GM12878 (cell line): ENCODE measurements around the gene C15orf62. TPM values are rescaled to one million over a fixed set of nuclear protein-coding genes. Genes with fewer than 3 reads are reported as not detected.

ENCODE experiments used
- CBFB ChIP-seq: IDR thresholded peaks from 2 replicates; pipeline ENCODE4 v1.6.1; 2016; ENCODE audit warnings: antibody characterized with exemption, low read depth
- CBX3 ChIP-seq: fragments of 200-600 bp; sonication (generic); IDR thresholded peaks from 2 replicates; pipeline ENCODE4 v1.6.1; 2016; ENCODE audit warnings: low read depth, borderline replicate concordance
- CEBPB ChIP-seq, 2 experiments: fragments of 150-350 bp in 1 of 2; IDR thresholded peaks; 2 replicates each; pipeline ENCODE4 v1.6.1; 2012 to 2014; ENCODE audit warnings: low read depth in 2 of 2, low read length in 2 of 2, borderline replicate concordance in 1 of 2, inconsistent platforms in 1 of 2
- DPF2 ChIP-seq: fragments of 450-650 bp; IDR thresholded peaks from 2 replicates; pipeline ENCODE4 v1.6.1; 2017; ENCODE audit warnings: mild to moderate bottlenecking
- EGR1 ChIP-seq, 2 experiments: IDR thresholded peaks; 1 replicate in 1 of 2; 2 replicates in 1 of 2; pipeline ENCODE4 v1.6.1; 2011 to 2012; ENCODE audit warnings: low read depth in 2 of 2, low read length in 2 of 2, borderline replicate concordance in 1 of 2, mild to moderate bottlenecking in 1 of 2, moderate library complexity in 1 of 2
- GABPA ChIP-seq: IDR thresholded peaks from 2 replicates; pipeline ENCODE4 v1.6.1; 2014; ENCODE audit warnings: antibody characterized with exemption, low read depth, mild to moderate bottlenecking, inconsistent platforms
- HCFC1 ChIP-seq: fragments of 150-350 bp; IDR thresholded peaks from 2 replicates; pipeline ENCODE4 v1.6.1; 2014; ENCODE audit warnings: low read length
- HDGF ChIP-seq: fragments of 450-650 bp; IDR thresholded peaks from 2 replicates; pipeline ENCODE4 v1.6.1; 2016; ENCODE audit warnings: antibody characterized with exemption
- IRF4 ChIP-seq: IDR thresholded peaks from 2 replicates; pipeline ENCODE4 v1.6.1; 2011; ENCODE audit warnings: low read depth, low read length
- JUNB ChIP-seq: IDR thresholded peaks from 2 replicates; pipeline ENCODE4 v1.6.1; 2016; ENCODE audit warnings: antibody characterized with exemption, mild to moderate bottlenecking
- MYC ChIP-seq: IDR thresholded peaks from 2 replicates; pipeline ENCODE4 v1.6.1; 2011; ENCODE audit warnings: mild to moderate bottlenecking, low read length, moderate library complexity, inconsistent platforms; ENCODE audit not compliant: insufficient read depth, insufficient replicate concordance, insufficient read length, severe bottlenecking
- NFXL1 ChIP-seq: fragments of 450-650 bp; IDR thresholded peaks from 2 replicates; pipeline ENCODE4 v1.6.1; 2017; ENCODE audit warnings: antibody characterized with exemption, mild to moderate bottlenecking, borderline replicate concordance
- NR2C2 ChIP-seq: IDR thresholded peaks from 2 replicates; pipeline ENCODE4 v1.6.1; 2011; ENCODE audit warnings: borderline replicate concordance, low read depth; ENCODE audit not compliant: control insufficient read depth, insufficient read length
- POU2F2 ChIP-seq: IDR thresholded peaks from 3 replicates; pipeline ENCODE4 v1.6.1; 2011; ENCODE audit warnings: low read depth, mild to moderate bottlenecking, low read length, borderline replicate concordance
- RB1 ChIP-seq: fragments of 450-650 bp; formaldehyde crosslinking; IDR thresholded peaks from 2 replicates; pipeline ENCODE4 v1.6.1; 2017; ENCODE audit warnings: mild to moderate bottlenecking, borderline replicate concordance
- SPI1 ChIP-seq: IDR thresholded peaks from 2 replicates; pipeline ENCODE4 v1.6.1; 2011; ENCODE audit warnings: low read depth, mild to moderate bottlenecking, low read length, moderate library complexity, borderline replicate concordance; ENCODE audit not compliant: insufficient read depth
- TAF1 ChIP-seq: IDR thresholded peaks from 2 replicates; pipeline ENCODE4 v1.6.1; 2011; ENCODE audit warnings: mild to moderate bottlenecking, low read depth, low read length, borderline replicate concordance
- USF1 ChIP-seq: IDR thresholded peaks from 2 replicates; pipeline ENCODE4 v1.6.1; 2011; ENCODE audit warnings: borderline replicate concordance, low read depth, mild to moderate bottlenecking, moderate library complexity, mixed read lengths, low read length; ENCODE audit not compliant: insufficient read depth; ENCODE audit errors: extremely low read length
- YBX1 ChIP-seq: fragments of 450-650 bp; IDR thresholded peaks from 2 replicates; pipeline ENCODE4 v1.6.1; 2016; ENCODE audit warnings: antibody characterized with exemption
- ZNF24 ChIP-seq: fragments of 450-650 bp; IDR thresholded peaks from 2 replicates; pipeline ENCODE4 v1.6.1; 2017; ENCODE audit warnings: antibody characterized with exemption, mild to moderate bottlenecking
- ZSCAN29 ChIP-seq: fragments of 450-650 bp; IDR thresholded peaks from 2 replicates; pipeline ENCODE4 v1.6.1; 2017; ENCODE audit warnings: mild to moderate bottlenecking, moderate library complexity
- polyA plus RNA-seq, 11 experiments: library from polyadenylated mRNA; depleted of rRNA in 4 of 11; unstranded in 6 of 11; stranded (reverse) in 5 of 11; fragments of >200 nt; fragmentation: Nextera tagmentation in 4 of 11; fragmentation: Illumina TruSeq in 1 of 11; extraction: Ambion mirVana in 4 of 11; extraction: Trizol in 1 of 11; gene quantifications; 1 replicate in 1 of 11; 2 replicates in 10 of 11; pipeline versions ENCODE4 v1.2.1 to v1.2.3, GENCODE V29; 2011 to 2016; ENCODE audit warnings: inconsistent platforms in 2 of 11, missing spikeins in 2 of 11, low read depth in 1 of 11
- total RNA-seq, 4 experiments: library from RNA; depleted of rRNA in 3 of 4; stranded (reverse); fragments of >200 nt in 3 of 4; fragmentation: Illumina TruSeq in 1 of 4; extraction: Trizol in 1 of 4; gene quantifications; 2 replicates each; pipeline versions ENCODE4 v1.2.1 to v1.2.3, GENCODE V29; 2013 to 2021
- TF ChIP-seq, protein P1 (sequence below), 3 experiments: IDR thresholded peaks in 2 of 3; conservative IDR thresholded peaks in 1 of 3; 2 replicates each; pipeline ENCODE4 v1.5.1; 2011; ENCODE audit warnings: low read depth in 3 of 3, low read length in 3 of 3, mild to moderate bottlenecking in 3 of 3, control low read depth in 2 of 3, moderate library complexity in 2 of 3, inconsistent platforms in 1 of 3, mixed read lengths in 1 of 3; ENCODE audit not compliant: control insufficient read depth in 2 of 3, insufficient read depth in 1 of 3; ENCODE audit errors: extremely low read depth in 1 of 3
- TF ChIP-seq, protein P2 (sequence below): fragments of 450-650 bp; IDR thresholded peaks from 2 replicates; pipeline ENCODE4 v1.6.1; 2018; ENCODE audit warnings: borderline replicate concordance, mild to moderate bottlenecking; ENCODE audit not compliant: partially characterized antibody
- TF ChIP-seq, protein P3 (sequence below): IDR thresholded peaks from 2 replicates; pipeline ENCODE4 v1.6.1; 2012; ENCODE audit warnings: low read depth, low read length, improper control_type of control experiment

The C15orf62 gene
- total and polyA plus RNA-seq, 10 of the 15 experiments (the other 5 are each of a cell fraction or from before 2014, with no cell fraction given), result 0.06 to 0.68 (median 0.40) TPM; not detected in 1

- TF ChIP-seq, protein P1, sequence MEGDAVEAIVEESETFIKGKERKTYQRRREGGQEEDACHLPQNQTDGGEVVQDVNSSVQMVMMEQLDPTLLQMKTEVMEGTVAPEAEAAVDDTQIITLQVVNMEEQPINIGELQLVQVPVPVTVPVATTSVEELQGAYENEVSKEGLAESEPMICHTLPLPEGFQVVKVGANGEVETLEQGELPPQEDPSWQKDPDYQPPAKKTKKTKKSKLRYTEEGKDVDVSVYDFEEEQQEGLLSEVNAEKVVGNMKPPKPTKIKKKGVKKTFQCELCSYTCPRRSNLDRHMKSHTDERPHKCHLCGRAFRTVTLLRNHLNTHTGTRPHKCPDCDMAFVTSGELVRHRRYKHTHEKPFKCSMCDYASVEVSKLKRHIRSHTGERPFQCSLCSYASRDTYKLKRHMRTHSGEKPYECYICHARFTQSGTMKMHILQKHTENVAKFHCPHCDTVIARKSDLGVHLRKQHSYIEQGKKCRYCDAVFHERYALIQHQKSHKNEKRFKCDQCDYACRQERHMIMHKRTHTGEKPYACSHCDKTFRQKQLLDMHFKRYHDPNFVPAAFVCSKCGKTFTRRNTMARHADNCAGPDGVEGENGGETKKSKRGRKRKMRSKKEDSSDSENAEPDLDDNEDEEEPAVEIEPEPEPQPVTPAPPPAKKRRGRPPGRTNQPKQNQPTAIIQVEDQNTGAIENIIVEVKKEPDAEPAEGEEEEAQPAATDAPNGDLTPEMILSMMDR (IDR thresholded peaks at IDR 0.05 in 2 of 3, conservative IDR thresholded peaks at IDR 0.05 in 1 of 3; ENCODE audit: control insufficient read depth in 2 of 3, extremely low read depth in 1 of 3, insufficient read depth in 1 of 3, low read depth in 3 of 3, low read length in 3 of 3), result no peak
- TF ChIP-seq NR2C2, result no peak
- no peak for TF ChIP-seq DPF2
- no peak for TF ChIP-seq CBX3
- TF ChIP-seq USF1, result no peak
- no peak for TF ChIP-seq HDGF
- peak; percentile 83 for TF ChIP-seq HCFC1
- no peak for TF ChIP-seq YBX1
- no peak for TF ChIP-seq POU2F2
- no peak for TF ChIP-seq NFXL1
- TF ChIP-seq TAF1, result peak; percentile 81
- TF ChIP-seq SPI1, result no peak
- 0 out of 2 replicates have a peak, but pooled peaks have one; percentile 19 for TF ChIP-seq CBFB
- TF ChIP-seq EGR1 (IDR thresholded peaks at IDR 0.05; ENCODE audit: borderline replicate concordance in 1 of 2, low read depth in 2 of 2, low read length in 2 of 2), result 0 out of 3 replicates have a peak, but pooled peaks of 1 of the 2 experiments have one; percentile 21
- TF ChIP-seq ZNF24, result no peak
- TF ChIP-seq RB1, result peak; percentile 98
- TF ChIP-seq JUNB, result no peak
- TF ChIP-seq, protein P2, sequence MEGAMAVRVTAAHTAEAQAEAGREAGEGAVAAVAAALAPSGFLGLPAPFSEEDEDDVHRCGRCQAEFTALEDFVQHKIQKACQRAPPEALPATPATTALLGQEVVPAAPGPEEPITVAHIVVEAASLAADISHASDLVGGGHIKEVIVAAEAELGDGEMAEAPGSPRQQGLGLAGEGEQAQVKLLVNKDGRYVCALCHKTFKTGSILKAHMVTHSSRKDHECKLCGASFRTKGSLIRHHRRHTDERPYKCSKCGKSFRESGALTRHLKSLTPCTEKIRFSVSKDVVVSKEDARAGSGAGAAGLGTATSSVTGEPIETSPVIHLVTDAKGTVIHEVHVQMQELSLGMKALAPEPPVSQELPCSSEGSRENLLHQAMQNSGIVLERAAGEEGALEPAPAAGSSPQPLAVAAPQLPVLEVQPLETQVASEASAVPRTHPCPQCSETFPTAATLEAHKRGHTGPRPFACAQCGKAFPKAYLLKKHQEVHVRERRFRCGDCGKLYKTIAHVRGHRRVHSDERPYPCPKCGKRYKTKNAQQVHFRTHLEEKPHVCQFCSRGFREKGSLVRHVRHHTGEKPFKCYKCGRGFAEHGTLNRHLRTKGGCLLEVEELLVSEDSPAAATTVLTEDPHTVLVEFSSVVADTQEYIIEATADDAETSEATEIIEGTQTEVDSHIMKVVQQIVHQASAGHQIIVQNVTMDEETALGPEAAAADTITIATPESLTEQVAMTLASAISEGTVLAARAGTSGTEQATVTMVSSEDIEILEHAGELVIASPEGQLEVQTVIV, result peak; percentile 16
- TF ChIP-seq IRF4, result no peak
- TF ChIP-seq GABPA, result no peak
- no peak for TF ChIP-seq ZSCAN29
- no peak for TF ChIP-seq MYC
- TF ChIP-seq CEBPB (IDR thresholded peaks at IDR 0.05; ENCODE audit: borderline replicate concordance in 1 of 2, low read depth in 2 of 2, low read length in 2 of 2), result no peak
- TF ChIP-seq, protein P3, sequence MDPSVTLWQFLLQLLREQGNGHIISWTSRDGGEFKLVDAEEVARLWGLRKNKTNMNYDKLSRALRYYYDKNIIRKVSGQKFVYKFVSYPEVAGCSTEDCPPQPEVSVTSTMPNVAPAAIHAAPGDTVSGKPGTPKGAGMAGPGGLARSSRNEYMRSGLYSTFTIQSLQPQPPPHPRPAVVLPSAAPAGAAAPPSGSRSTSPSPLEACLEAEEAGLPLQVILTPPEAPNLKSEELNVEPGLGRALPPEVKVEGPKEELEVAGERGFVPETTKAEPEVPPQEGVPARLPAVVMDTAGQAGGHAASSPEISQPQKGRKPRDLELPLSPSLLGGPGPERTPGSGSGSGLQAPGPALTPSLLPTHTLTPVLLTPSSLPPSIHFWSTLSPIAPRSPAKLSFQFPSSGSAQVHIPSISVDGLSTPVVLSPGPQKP, result no peak
These were observed 14.6 kb upstream of the C15orf62 start, which contains the start of gene RMDN3 (continued) for GRCh38 chr15:40754883-40755811.
